ENCODE measurements around the gene MBD3L2.
A peak's percentile ranks its signal among the peaks of the same experiment; 100 is the strongest.
"Not testable (repeated sequence)": the region's sequence is repeated elsewhere in the genome, so short reads cannot be mapped to it uniquely, and the experiment has no call there.

The MBD3L2 gene

DNA sequence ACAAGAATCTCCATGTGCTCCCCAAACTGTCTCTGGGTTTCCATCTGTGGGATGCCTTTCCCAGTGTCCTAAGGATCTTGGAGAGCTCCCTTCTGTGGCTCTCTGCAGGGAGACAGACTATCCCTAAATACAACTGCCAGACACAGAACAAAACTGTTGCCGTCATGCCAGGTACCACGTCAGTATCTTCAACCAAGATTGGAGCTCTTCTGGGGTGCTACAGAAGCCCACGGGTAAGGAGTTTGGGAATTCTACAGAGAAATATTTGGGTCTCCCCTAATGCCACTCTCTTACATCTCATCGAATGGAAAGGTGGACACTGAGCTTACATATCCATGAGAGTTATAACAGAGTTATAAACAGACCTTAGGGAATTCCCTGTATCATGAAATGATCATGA, 14.2 kb downstream of the MBD3L2 start:
- DNase-seq, result no peak

- DNase-seq, result no peak
Measured at GRCh38 chr19:7063764-7064418, 14.8 kb downstream of the MBD3L2 start.

GRCh38 chr19:7067122-7067521, 18.0 kb downstream of the MBD3L2 start:
- DNase-seq, result not testable (repeated sequence)

- DNase-seq, result no peak
Measured at GRCh38 chr19:7067716-7068115, 18.6 kb downstream of the MBD3L2 start.

DNA sequence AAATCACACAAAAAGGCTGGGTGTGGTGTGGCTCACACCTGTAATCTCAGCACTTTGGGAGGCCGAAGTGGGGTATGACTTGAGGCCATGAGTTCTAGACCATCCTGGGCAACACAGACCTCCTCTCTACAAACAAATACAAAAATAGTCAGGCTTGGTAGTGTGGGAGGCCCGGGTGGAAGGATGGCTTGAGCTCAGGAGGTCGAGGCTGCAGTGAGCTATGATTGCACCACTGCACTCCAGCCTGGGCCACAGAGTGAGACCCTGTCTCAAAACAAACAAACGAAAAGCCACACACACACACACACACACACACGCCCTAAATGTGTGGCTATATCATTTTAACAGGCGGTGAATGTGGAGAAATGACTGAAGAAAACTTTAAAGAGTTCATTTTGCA, 19.5 kb downstream of the MBD3L2 start:
- DNase-seq, result no peak

GRCh38 chr19:7069042-7069903, 20.2 kb downstream of the MBD3L2 start, which contains the start of gene ZNF557:
TSS of gene ZNF557 (plus strand) at chr19:7069703. CDS start at chr19:7075075, 5,372 bp downstream.
- DNase-seq, result peak; percentile 89 to 96

- no peak for DNase-seq
Measured at GRCh38 chr19:7069904-7070226, 20.7 kb downstream of the MBD3L2 start.

DNA sequence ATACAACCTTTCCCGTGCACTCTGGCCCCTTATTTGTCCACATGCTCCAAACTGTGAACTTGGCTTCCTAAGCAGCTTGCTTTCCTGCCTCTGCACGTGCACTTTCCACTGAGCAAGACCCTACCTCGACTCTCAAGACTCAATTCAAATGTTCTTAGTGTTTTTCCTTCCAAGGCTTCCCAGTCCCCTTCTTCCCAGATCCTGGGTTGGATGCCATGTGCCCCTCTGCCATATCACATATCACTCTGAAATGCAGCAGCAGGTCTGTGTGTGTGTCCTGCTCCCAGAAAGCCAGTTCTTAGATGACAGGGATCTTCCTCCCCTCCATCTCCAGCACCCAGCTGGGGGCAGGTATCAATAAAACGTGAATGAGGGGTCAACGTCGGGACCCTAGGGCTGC, 23.4 kb downstream of the MBD3L2 start:
- no peak for DNase-seq

DNA sequence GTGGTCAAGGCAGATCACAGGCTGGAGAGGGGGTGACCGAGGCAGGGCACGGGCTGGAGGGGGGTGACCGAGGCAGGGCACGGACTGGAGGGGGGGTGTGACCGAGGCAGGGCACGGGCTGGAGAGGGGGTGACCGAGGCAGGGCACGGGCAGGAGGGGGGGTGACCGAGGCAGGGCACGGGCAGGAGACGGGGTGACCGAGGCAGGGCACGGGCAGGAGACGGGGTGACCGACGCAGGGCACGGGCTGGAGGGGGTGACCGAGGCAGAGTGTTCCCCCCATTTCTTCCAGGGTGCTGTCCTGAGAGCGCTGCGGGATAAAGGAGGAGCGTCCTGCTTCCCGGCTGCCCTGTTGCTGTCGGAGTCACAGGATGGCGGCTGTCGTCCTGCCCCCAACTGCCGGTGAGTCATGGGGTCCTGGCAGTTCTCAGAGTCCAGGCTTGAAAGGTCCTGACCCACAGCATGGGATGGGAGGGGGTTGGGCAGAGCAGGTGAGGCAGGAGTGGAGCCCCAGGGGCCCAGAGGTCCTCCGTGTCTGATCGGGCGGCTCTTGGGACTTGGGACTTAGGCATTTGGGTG, 25.7 kb downstream of the MBD3L2 start:
- DNase-seq, result no peak

GRCh38 chr19:7076151-7076550, 27.0 kb downstream of the MBD3L2 start:
- DNase-seq, result no peak

DNA sequence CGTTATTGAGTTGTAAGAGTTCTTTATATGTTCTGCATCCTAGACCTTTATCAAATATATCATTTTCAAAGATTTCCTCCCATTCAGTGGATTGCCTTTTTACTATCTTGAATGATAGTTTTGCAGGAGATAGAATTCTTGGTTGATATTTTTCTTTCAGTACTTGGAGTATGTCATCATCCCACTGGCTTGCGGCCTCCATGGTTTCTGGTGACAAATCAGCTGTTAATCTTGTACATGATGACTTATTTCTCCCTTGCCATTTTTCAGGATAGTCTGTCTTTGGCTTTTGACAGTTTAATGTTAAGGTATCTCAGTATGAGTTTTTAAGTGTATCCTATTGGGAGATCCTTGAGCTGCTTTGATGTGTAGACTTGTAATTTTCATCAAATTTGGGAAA, 28.9 kb downstream of the MBD3L2 start:
- no peak for DNase-seq

DNA sequence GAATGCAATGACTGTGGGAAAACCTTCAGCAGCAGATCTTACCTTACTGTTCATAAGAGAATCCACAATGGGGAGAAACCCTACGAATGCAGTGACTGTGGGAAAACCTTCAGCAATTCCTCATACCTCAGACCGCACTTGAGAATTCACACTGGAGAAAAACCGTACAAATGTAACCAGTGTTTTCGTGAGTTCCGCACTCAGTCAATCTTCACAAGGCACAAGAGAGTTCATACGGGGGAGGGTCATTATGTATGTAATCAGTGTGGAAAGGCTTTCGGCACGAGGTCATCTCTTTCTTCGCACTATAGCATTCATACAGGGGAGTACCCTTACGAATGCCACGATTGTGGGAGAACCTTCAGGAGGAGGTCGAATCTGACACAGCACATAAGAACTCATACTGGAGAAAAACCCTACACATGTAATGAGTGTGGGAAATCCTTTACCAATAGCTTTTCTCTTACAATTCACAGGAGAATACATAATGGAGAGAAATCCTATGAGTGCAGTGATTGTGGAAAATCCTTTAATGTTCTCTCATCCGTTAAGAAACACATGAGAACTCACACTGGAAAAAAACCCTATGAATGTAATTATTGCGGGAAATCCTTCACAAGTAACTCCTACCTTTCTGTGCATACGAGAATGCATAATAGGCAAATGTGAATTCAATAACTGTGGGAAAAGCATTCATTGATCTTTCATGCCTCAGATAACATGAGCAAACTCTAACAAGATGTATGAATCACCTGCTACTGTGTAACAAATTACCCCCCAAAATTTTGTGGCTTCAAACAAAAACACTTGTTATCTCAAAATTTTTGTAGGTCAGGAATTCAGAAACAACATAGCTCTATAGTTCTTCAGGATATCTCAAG, 34.2 kb downstream of the MBD3L2 start:
- no peak for DNase-seq

GRCh38 chr19:7088999-7089398, 39.9 kb downstream of the MBD3L2 start:
- DNase-seq, result no peak

GRCh38 chr19:7098096-7098495, 49.0 kb downstream of the MBD3L2 start:
- DNase-seq, result no peak

DNA sequence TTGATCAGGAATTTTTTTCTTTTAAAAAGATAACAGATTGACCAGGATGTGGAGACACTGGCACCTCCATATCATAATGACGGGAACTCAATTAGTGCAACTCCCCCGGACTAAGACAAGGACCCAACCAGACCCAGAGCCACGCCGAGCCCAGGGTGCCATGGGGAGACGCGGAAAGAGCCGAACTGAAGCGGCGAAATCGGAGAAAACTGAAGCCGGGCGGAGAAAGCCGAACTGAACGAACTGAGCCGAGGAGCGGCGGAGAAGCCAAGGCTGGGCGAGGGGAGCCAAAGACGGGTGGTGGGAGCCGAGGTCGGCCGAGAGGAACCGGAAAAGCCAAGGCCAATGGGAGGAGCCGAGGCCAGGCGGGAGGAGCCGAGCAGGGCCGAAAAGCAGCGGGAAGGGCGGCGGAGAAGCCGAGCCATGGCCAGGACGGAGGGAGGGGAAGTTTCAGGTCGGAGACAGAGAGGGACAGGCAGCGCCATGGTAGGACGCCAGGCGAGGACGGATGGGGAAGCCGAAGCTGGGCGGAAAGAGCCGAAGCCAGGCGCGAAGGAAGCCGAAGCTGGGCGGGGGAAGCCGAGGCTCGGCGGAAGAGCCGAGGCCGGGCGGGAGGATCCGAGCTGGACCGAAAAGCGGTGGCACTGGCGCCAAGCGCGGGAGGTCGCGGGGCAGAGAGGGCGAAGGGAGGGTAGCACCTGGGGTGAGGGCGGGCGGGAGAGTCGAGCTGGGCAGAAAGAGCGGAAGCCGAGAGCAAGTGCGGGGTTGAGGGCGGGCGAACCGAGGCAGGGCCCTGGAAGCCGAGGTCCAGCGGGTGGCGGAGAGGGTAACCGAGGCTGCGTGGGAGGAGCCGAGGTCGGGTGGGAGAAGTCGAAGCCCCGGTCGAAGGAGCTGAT, 49.8 kb downstream of the MBD3L2 start:
- DNase-seq, result peak; percentile 88 to 95

DNA sequence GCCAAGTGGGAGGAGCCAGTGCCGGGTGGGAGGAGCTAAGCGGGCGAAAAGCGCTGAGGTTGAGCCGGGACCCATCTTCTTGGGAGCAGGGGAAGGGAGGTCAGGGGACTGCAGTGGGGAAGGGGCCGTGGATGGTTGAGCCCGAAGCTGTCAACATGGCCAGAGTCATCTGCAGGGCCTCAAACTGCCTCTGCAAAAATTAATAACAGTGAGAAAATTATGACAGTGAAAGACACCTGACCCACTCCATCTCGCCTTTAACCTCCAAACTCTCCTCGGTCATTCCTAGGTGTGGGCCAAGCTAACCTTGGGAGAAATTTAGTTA, 50.4 kb downstream of the MBD3L2 start:
- no peak for DNase-seq
